ENCODE data around the gene WASF1.

- TF ChIP-seq CTCF (IDR thresholded peaks at IDR 0.05 in 8 of 11, conservative IDR thresholded peaks at IDR 0.05 in 3 of 11): no peak
- no peak for TF ChIP-seq POLR2A (IDR thresholded peaks at IDR 0.05)
Observed at GRCh38 chr6:110188791-110189190, 9.3 kb upstream of the WASF1 start.

Data from spleen (tissue), 7 donors.